Glomerular visceral epithelial cell (primary cell): ENCODE data around the gene NMNAT1.
"Not testable (repeated sequence)": the region's sequence is repeated elsewhere in the genome, so short reads cannot be mapped to it uniquely, and the experiment has no call there.

ENCODE experiments used
- DNase-seq: peaks from one replicate; pipeline ENCODE4 v3.0.0-alpha.2; 2016; ENCODE audit errors: extremely low spot score

Gene NMNAT1

DNA sequence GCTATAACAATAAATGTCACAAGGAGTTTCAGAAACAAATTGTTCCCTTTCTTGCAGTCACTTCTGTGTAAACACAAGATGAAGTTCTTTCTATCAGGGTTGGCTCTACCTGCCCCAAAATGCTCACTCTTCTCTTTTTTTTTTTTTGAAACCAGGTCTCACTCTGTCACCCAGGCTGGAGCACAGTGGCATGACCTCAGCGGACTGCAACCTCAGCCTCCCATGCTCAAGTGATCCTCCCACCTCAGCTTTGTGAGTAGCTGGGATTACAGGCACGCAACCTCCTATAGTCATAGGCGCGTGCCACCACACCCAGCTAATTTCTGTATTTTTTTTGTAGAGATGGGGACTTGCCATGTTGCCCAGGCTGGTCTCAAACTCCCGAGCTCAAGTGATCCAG lies 22.7 kb upstream of the NMNAT1 start:
- no peak for DNase-seq

- DNase-seq, result no peak
Measured at GRCh38 chr1:9922342-9922741, 20.9 kb upstream of the NMNAT1 start.

DNA sequence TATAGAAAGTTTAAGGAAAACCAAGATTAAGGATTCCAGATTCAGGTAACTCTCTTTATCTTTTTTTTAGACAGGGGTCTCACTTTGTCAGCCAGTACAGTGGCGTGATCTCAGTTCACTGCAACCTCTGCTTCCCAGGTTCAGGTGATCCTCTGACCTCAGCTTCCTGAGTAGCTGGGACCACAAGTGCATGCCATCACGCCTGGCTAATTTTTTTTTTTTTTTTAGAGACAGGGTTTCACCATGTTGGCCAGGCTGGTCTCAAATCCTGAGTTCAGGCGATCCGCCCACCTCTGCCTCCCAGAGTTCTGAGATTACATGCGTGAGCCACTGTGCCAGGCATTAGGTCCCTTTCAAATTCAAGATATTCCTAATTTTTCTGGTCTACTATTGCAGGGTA lies 16.0 kb upstream of the NMNAT1 start:
- DNase-seq, result peak; percentile 42

- no peak for DNase-seq
Measured at GRCh38 chr1:9929431-9930385, 13.6 kb upstream of the NMNAT1 start.

- peak; percentile 61 for DNase-seq
Measured at GRCh38 chr1:9942399-9942938, 806 bp upstream of the NMNAT1 start.

GRCh38 chr1:9946315-9946714 lies 3.0 kb downstream of the NMNAT1 start:
- DNase-seq, result no peak

DNA sequence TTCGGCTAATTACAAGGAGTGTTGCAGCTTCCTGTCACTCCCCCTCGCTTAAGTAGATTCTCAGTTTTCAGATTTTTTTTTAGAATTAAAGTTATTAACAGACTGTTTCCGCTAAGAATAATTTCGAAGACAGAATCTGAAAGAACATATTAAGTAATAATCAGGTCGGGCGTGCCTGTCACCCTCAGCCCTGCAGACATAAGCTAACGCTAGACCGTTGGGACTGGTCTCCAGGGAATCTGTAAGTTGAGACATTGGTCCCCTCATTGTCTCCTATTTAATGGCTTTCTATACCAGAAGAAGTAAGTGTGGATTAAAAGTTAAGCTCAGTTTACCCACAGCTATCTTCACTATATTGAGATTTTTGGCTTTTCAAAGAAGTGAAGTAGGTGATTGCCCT lies 14.5 kb downstream of the NMNAT1 start:
- DNase-seq, result no peak

DNA sequence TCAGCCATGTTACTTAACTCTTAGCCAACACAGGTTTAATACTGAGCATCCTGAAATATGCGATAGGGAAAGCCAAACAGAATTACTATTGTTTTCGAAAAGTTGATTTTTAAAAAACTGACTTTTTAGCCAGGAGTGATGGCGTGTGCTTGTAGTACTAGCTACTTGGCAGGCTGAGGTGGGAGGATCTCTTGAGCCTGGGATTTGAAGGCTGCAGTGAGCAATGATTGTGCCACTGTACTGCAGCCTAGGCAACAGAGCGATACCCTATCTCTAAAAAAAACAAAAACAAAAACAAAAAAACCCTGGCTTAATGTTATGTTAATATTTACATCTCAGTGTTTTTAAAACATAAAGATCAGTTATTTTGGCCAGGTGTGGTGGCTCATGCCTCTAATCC lies 16.7 kb downstream of the NMNAT1 start:
- DNase-seq, result no peak

DNA sequence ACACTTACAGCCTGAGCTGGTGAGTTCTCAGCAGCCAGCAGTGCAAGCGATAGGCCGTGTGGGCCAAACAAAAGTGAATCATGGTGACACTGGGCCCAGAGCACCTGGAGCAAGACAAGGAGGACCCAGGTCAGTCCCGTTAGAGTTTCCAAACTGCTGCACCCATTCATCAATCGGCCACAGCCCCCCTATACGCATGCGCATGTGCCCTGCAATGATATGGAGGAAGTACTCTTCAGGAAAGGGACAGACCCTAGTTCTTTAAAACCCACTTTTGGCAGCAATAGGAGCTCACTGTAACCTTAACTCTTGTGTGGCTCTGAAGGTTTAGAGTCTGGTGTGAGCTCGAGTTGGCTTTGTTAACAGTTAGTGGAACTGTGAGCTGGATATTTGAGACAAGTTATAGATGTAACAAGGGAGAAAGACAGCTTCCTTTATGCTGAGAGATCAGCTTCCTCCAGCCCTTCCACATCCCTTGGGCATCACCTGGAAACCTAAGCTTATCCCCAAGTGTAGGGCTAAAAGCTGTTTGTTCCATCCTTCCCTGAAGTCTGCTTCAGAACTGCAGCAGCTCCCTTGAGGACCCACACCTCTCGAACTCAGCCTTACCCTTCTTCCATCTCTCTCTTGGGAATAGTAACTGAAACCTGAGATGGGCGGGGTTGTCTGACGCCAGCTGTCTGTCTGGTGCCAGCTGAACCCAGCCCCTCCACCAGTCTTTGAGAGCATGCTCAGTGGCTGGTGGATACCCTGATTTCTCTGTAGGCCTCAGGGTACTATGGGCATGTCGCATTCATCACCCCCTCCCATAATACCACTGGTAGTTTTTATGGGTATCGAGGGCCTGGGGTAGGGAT lies 17.7 kb downstream of the NMNAT1 start:
- DNase-seq, result no peak

GRCh38 chr1:9984253-9984652 lies 41.0 kb downstream of the NMNAT1 start:
- no peak for DNase-seq

DNA sequence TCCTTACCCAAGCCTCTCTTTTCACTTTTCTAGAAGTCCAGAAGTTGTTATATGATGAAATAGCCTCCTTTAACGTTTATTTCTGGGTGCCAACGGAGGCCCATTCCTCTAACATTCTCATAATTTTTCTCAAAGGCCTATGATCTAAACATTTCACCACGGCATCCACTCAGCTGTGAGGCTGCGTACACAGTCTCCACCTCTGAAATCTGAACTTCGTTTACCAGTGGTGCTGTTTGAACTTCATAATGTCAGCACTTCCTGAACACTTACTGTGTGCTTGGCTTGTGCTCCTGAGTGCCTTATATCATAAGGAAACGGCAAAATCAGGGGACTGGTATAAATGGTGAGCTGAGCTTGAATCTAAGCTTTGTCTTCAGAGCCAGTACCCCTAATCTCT lies 41.7 kb downstream of the NMNAT1 start:
- DNase-seq, result no peak

GRCh38 chr1:9989773-9990172 lies 46.5 kb downstream of the NMNAT1 start:
- DNase-seq, result no peak

GRCh38 chr1:9990944-9991343 lies 47.7 kb downstream of the NMNAT1 start:
- no peak for DNase-seq

DNA sequence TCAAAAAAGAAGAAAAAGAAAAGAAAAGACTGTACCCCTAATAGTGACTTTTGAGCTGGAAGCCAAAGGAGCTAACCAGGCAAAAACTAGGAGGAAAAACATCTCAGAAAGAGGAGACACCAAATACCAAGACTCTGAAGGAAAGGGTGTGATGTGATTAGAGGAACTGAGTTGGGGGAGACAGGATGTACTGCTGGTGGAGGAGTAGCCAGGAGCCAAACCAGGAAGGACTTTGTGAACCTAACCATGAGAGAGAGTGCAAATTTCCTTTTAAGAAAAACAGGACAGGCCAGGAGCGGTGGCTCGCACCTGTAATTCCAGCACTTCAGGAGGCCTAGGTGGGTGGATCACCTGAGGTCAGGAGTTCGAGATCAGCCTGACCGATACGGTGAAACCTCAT lies 49.6 kb downstream of the NMNAT1 start:
- no peak for DNase-seq

DNA sequence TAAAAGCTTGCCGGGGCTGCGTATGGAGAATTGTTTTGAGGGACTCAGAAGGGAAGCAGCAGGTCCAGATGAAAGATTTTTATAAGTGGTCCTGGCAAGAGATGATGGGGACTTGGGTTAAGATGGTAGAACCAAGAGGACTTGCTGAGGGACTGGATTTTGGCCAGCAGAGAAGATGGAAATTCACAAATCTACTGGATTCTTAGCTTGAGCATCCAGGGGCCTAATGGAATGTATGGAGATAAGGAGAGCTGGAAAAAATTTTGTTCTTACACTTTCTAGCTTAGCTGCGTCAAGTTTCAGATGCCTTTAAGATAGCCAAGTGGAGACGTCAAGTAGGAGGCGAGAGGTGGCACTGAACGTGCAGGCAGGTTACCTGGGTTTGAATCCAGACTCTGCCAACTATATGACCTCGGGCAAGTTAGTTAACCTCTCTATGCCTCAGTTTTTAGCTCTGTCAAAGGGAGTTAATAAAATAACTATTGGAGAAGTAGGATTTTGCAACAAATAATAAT lies 50.3 kb downstream of the NMNAT1 start:
- DNase-seq, result no peak

- peak; percentile 38 for DNase-seq
Measured at GRCh38 chr1:9996624-9997582, 53.6 kb downstream of the NMNAT1 start, which contains the start of gene RBP7. TSS of gene RBP7 (plus strand) at chr1:9997228. CDS start at chr1:9997259, 31 bp downstream.

DNA sequence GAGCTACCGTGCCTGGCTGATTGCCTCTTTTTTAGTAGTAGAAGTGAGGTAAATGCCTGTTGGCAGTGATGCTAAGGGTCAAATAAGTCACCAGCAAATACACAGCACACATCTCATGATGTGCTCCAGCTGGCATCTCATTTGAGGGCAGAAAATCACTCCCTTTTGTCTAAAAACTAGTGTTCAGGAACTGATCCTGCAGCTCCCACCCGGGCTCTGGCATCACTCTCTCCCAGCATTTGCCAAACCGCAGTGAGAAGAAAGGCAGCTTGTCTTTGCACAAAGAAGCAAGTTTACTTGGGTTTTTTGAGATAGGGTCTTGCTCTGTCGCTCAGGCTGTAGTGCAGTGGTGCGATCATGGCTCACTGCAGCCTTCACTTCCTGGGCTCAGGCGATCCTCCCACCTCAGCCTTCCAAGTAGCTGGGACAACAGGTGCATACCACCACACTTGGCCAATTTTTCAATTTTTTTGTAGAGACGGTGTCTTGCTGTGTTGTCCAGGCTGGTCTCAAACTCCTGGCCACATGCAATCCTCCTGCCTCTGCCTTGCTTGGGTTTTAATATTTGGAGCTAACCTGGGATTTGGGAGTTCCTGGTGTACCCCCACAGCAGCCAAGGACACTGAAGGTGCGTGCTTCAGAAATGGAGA lies 57.9 kb downstream of the NMNAT1 start:
- no peak for DNase-seq

- DNase-seq, result not testable (repeated sequence)
Measured at GRCh38 chr1:10005248-10005647, 62.0 kb downstream of the NMNAT1 start.

DNA sequence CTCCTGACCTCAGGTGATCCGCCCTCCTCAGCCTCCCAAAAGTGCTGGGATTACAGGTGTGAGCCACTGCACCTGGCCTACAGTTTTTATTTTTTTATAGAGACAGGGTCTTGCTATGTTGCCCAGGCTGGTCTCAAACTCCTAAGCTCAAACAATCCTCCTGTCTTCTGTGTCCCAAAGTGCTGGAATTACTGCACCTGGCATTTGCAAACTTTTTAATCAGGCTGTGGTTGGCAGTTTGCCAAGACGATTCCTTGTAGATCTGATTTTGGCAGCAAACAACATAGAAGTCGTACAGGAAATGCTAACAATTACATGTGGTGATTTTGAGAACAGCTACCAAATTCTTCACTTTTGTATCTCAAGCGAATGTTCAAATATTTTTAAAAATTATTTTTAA lies 63.9 kb downstream of the NMNAT1 start:
- DNase-seq, result no peak

DNA sequence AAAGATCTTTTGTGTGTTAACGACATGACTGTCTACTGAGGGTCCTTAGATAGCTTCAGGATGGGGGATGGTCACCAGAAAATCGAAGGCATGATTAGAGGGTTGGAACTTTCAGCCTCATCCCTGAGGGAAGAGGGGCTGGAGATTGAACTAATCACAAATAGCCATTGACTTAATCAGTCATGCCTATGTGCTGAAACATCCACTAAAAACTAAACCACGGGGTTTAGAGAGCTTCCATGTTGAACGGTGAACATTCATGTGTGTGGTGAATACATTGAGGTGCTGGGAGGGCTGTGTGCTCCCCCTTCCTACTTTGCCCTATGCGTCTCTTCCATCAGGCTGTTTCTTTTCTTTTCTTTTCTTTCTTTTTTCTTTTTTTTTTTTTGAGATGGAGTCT lies 70.7 kb downstream of the NMNAT1 start:
- DNase-seq, result no peak
